M059J (cell line): ENCODE results near the gene REG3A. TPM values are rescaled to one million over a fixed set of nuclear protein-coding genes. Genes with fewer than 3 reads are reported as not detected.

ENCODE experiments used
- DNase-seq: peaks from one replicate; pipeline ENCODE4 v3.0.0-alpha.2; 2012; ENCODE audit warnings: low read depth
- total RNA-seq: library from RNA; depleted of rRNA; stranded (reverse); fragments of >200 nt; shearing (Covaris generic); gene quantifications from 2 replicates; pipeline ENCODE4 v1.2.3, GENCODE V29; 2014; rRNA removed

The REG3A gene
- total RNA-seq: not detected in 2 replicates

- no peak for DNase-seq
Observed at GRCh38 chr2:79159653-79160052, at the start of gene REG3A. REG3A (minus strand) TSS chr2:79159753; CDS start chr2:79159405, 348 bp downstream.

GRCh38 chr2:79200762-79201161 is 41.2 kb upstream of the REG3A start:
- DNase-seq: no peak

- DNase-seq: no peak
Observed at GRCh38 chr2:79191816-79192215, 32.3 kb upstream of the REG3A start.

- DNase-seq: no peak
Observed at GRCh38 chr2:79191081-79191480, 31.5 kb upstream of the REG3A start.

GRCh38 chr2:79189465-79189864 is 29.9 kb upstream of the REG3A start:
- DNase-seq: no peak

GRCh38 chr2:79181617-79182016 is 22.1 kb upstream of the REG3A start:
- DNase-seq: no peak

GRCh38 chr2:79180092-79180491 is 20.5 kb upstream of the REG3A start:
- DNase-seq: no peak

- no peak for DNase-seq
Observed at GRCh38 chr2:79179036-79179435, 19.5 kb upstream of the REG3A start.

- no peak for DNase-seq
Observed at GRCh38 chr2:79178076-79178674, 18.6 kb upstream of the REG3A start.

GRCh38 chr2:79171348-79171958 is 11.9 kb upstream of the REG3A start:
- DNase-seq: no peak

GRCh38 chr2:79162801-79163200 is 3.2 kb upstream of the REG3A start:
- no peak for DNase-seq

- DNase-seq: no peak
Observed at GRCh38 chr2:79162132-79162531, 2.6 kb upstream of the REG3A start.

- DNase-seq: no peak
Observed at GRCh38 chr2:79159030-79159429, 523 bp downstream of the REG3A start.

- no peak for DNase-seq
Observed at GRCh38 chr2:79155826-79156476, 3.6 kb downstream of the REG3A start.

- no peak for DNase-seq
Observed at GRCh38 chr2:79139423-79139822, 20.1 kb downstream of the REG3A start.

GRCh38 chr2:79138385-79138784 is 21.2 kb downstream of the REG3A start:
- no peak for DNase-seq

GRCh38 chr2:79131687-79132086 is 27.9 kb downstream of the REG3A start:
- DNase-seq: no peak

GRCh38 chr2:79129804-79130203 is 29.7 kb downstream of the REG3A start:
- DNase-seq: no peak

GRCh38 chr2:79129260-79129659 is 30.3 kb downstream of the REG3A start:
- DNase-seq: no peak

- no peak for DNase-seq
Observed at GRCh38 chr2:79128406-79128805, 31.1 kb downstream of the REG3A start.

- DNase-seq: no peak
Observed at GRCh38 chr2:79125721-79125985, 33.9 kb downstream of the REG3A start.

GRCh38 chr2:79124907-79125720 is 34.4 kb downstream of the REG3A start:
- DNase-seq: no peak

GRCh38 chr2:79122676-79123075 is 36.9 kb downstream of the REG3A start:
- no peak for DNase-seq
